Tibial artery (tissue), 4 donors: ENCODE measurements around the gene HMG20A.

Experiments used
- DNase-seq, 2 donors: peaks; one replicate each; pipeline ENCODE4 v3.0.0-alpha.2; 2019
- H3K27ac ChIP-seq, 2 donors: fragments of 200-600 bp; sonication (generic) in 1 of 2; 1 replicate in 1 of 2; 2 replicates in 1 of 2; pipeline ENCODE4 v1.5.1; 2018 to 2019; ENCODE audit warnings: mild to moderate bottlenecking in 1 of 2
- H3K27me3 ChIP-seq, 2 donors: fragments of 200-600 bp; sonication (generic) in 1 of 2; one replicate each; pipeline versions ENCODE4 v1.5.1 to v1.6.0; 2016 to 2019
- H3K36me3 ChIP-seq, 3 donors: fragments of 200-600 bp; sonication (generic) in 2 of 3; one replicate each; pipeline ENCODE4 v1.5.1; 2016 to 2019; ENCODE audit warnings: mild to moderate bottlenecking in 2 of 3
- H3K4me1 ChIP-seq, 4 donors: fragments of 200-600 bp; sonication (generic) in 2 of 4; 1 replicate in 3 of 4; 2 replicates in 1 of 4; pipeline ENCODE4 v1.5.1; 2016 to 2019
- H3K4me3 ChIP-seq, 2 donors: fragments of 200-600 bp; sonication (generic) in 1 of 2; 1 replicate in 1 of 2; 2 replicates in 1 of 2; pipeline ENCODE4 v1.5.1; 2018 to 2019; ENCODE audit warnings: mild to moderate bottlenecking in 2 of 2
- H3K9me3 ChIP-seq, 3 donors: fragments of 200-600 bp; sonication (generic) in 1 of 3; one replicate each; pipeline ENCODE4 v1.5.1; 2016 to 2019
- CTCF ChIP-seq, 2 experiments: fragments of 200-600 bp in 1 of 2; fragments of 450-650 bp in 1 of 2; IDR thresholded peaks; one replicate each; pipeline ENCODE4 v1.5.1; 2017 to 2019; ENCODE audit warnings: antibody characterized with exemption in 2 of 2, mild to moderate bottlenecking in 1 of 2, moderate library complexity in 1 of 2
- intact Hi-C: fragments of 100-400 bp; cut with DNase I; formaldehyde crosslinking; loops from one replicate; pipeline ENCODE4 v1.15.0; 2023; ENCODE audit warnings: low total_unique reads

Gene HMG20A

GRCh38 chr15:77437264-77437663, 16.6 kb downstream of the HMG20A start:
- H3K36me3 ChIP-seq, result no peaks in the 10 kb centered on the region
- no peak for TF ChIP-seq CTCF (IDR thresholded peaks at IDR 0.05)
- no peaks in the 10 kb centered on the region for H3K9me3 ChIP-seq
- H3K4me1 ChIP-seq, result peaks cover 0 to 16% (median 2%) of the 10 kb centered on the region in 4 donors
- no peak for DNase-seq
- H3K27ac ChIP-seq, result no peak overlapping the region
- H3K27me3 ChIP-seq, result no peaks in the 10 kb centered on the region
- intact Hi-C loops, result no loop called here
- H3K4me3 ChIP-seq, result no peak overlapping the region

GRCh38 chr15:77440378-77440999, 19.8 kb downstream of the HMG20A start:
- Histone ChIP-seq H3K36me3 (no peaks in the 10 kb centered on the region), H3K4me1 (peaks cover 0 to 20% (median 2%) of the 10 kb centered on the region in 4 donors)
- intact Hi-C loops, result no loop called here

GRCh38 chr15:77446840-77447390, 26.2 kb downstream of the HMG20A start:
- no peak for DNase-seq
- Histone ChIP-seq H3K9me3 (no peaks in the 10 kb centered on the region), H3K4me3 (no peak overlapping the region), H3K27ac (no peak overlapping the region), H3K36me3 (no peaks in the 10 kb centered on the region), H3K4me1 (peaks cover 0 to 15% (median 0%) of the 10 kb centered on the region in 4 donors), H3K27me3 (no peaks in the 10 kb centered on the region)
- TF ChIP-seq CTCF (IDR thresholded peaks at IDR 0.05), result no peak
- intact Hi-C loops, result no loop called here

More at GRCh38 chr15:77440378-77440999, 19.8 kb downstream of the HMG20A start:
- no peak for TF ChIP-seq CTCF (IDR thresholded peaks at IDR 0.05)
- Histone ChIP-seq H3K27ac (no peak overlapping the region), H3K4me3 (no peak overlapping the region), H3K9me3 (no peaks in the 10 kb centered on the region), H3K27me3 (no peaks in the 10 kb centered on the region)
- DNase-seq, result no peak

- H3K36me3 ChIP-seq, result peaks cover 0 to 4% (median 0%) of the 10 kb centered on the region in 3 donors
- TF ChIP-seq CTCF (IDR thresholded peaks at IDR 0.05), result no peak
- no peak for DNase-seq
- H3K27me3 ChIP-seq, result no peaks in the 10 kb centered on the region
- H3K4me3 ChIP-seq, result no peak overlapping the region
- H3K27ac ChIP-seq, result no peak overlapping the region
- intact Hi-C loops, result no loop called here
- peaks cover 0 to 44% (median 17%) of the 10 kb centered on the region in 4 donors for H3K4me1 ChIP-seq
- H3K9me3 ChIP-seq, result no peaks in the 10 kb centered on the region
Measured at GRCh38 chr15:77454265-77454664, 33.6 kb downstream of the HMG20A start.

- intact Hi-C loops, result no loop called here
- no peak for TF ChIP-seq CTCF (IDR thresholded peaks at IDR 0.05)
- H3K9me3 ChIP-seq, result no peaks in the 10 kb centered on the region
- no peaks in the 10 kb centered on the region for H3K27me3 ChIP-seq
- H3K36me3 ChIP-seq, result peaks cover 0 to 6% (median 4%) of the 10 kb centered on the region in 3 donors
- H3K4me3 ChIP-seq, result no peak overlapping the region
- peaks cover 0 to 44% (median 17%) of the 10 kb centered on the region in 4 donors for H3K4me1 ChIP-seq
- no peak overlapping the region for H3K27ac ChIP-seq
- no peak for DNase-seq
Measured at GRCh38 chr15:77454951-77455350, 34.3 kb downstream of the HMG20A start.
